Activated gamma-delta T cell treated with anti-CD3 and anti-CD28 coated beads, Interleukin-2, amount 50 U/mL, for 16 hours (primary cell): ENCODE measurements around the gene FAM3C.

Source experiments
- DNase-seq: peaks from one replicate; pipeline ENCODE4 v3.0.0-alpha.2; 2020; ENCODE audit warnings: low read depth

FAM3C gene

DNA sequence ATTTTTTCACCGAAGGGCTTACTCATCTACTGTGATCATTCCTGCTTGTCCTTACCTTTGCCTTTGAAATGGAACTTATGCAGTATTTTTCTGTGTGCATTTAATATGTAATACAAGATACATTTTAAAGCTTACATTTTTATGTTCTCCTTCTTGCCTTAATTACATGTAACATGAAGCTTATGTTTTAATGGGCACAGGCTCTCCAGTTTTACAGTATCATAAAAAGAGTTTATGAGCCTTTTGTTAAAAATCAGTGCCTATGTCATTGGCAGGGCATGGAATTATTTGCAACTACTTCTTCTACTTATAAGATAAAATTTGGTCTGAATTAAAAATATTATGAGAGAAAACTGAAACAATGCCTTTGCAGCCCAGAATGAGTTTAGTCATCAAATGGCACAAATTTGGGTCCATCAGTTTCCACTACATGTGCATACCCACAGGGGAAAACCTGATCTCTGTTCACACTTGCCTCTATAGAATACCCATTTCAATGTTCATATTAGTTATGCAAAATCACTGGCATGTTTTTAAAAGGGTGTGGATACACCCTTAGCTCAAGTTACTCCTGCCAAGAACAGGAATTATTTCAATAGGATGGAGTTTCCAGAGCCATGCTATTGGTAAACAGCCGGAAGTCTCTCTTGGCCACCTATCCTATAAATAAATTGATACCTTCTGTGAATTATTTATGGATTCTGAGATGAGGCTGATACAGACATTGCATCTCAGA is 95.3 kb downstream of the FAM3C start:
- no peak for DNase-seq
